Activated gamma-delta T cell treated with anti-CD3 and anti-CD28 coated beads, Interleukin-2, amount 50 U/mL, for 16 hours (primary cell): Measurements from ENCODE around the gene ARID5B.

ENCODE experiments used
- DNase-seq: peaks from one replicate; pipeline ENCODE4 v3.0.0-alpha.2; 2020; ENCODE audit warnings: low read depth

The ARID5B gene

GRCh38 chr10:61937631-61938351, 36.3 kb downstream of the ARID5B start:
- DNase-seq: no peak

GRCh38 chr10:61939902-61940301, 38.4 kb downstream of the ARID5B start:
- no peak for DNase-seq

GRCh38 chr10:61941202-61941681, 39.7 kb downstream of the ARID5B start:
- no peak for DNase-seq

- DNase-seq: no peak
These were observed 41.3 kb downstream of the ARID5B start for GRCh38 chr10:61942604-61943461.

- no peak for DNase-seq
These were observed 42.3 kb downstream of the ARID5B start for GRCh38 chr10:61943674-61944378.

GRCh38 chr10:61944410-61945147, 43.1 kb downstream of the ARID5B start:
- DNase-seq: no peak

GRCh38 chr10:61949687-61950086, 48.2 kb downstream of the ARID5B start:
- no peak for DNase-seq

- no peak for DNase-seq
These were observed 49.1 kb downstream of the ARID5B start for GRCh38 chr10:61950449-61951143.

- DNase-seq: no peak
These were observed 49.6 kb downstream of the ARID5B start for GRCh38 chr10:61951144-61951483.

GRCh38 chr10:61952028-61952674, 50.7 kb downstream of the ARID5B start:
- no peak for DNase-seq

GRCh38 chr10:61953183-61953582, 51.7 kb downstream of the ARID5B start:
- DNase-seq: no peak

- DNase-seq: no peak
These were observed 56.3 kb downstream of the ARID5B start for GRCh38 chr10:61957806-61958205.

GRCh38 chr10:61958311-61958710, 56.8 kb downstream of the ARID5B start:
- no peak for DNase-seq

GRCh38 chr10:61958805-61959204, 57.3 kb downstream of the ARID5B start:
- no peak for DNase-seq

- no peak for DNase-seq
These were observed 58.3 kb downstream of the ARID5B start for GRCh38 chr10:61959814-61960213.

GRCh38 chr10:61960396-61961120, 59.1 kb downstream of the ARID5B start:
- DNase-seq: no peak

GRCh38 chr10:61961278-61961677, 59.8 kb downstream of the ARID5B start:
- DNase-seq: no peak

GRCh38 chr10:61962971-61963370, 61.5 kb downstream of the ARID5B start:
- DNase-seq: no peak

GRCh38 chr10:61963669-61964058, 62.2 kb downstream of the ARID5B start:
- DNase-seq: no peak

GRCh38 chr10:61964059-61964709, 62.7 kb downstream of the ARID5B start:
- DNase-seq: no peak
